ENCODE data around the gene LTF.

Gene LTF

DNA sequence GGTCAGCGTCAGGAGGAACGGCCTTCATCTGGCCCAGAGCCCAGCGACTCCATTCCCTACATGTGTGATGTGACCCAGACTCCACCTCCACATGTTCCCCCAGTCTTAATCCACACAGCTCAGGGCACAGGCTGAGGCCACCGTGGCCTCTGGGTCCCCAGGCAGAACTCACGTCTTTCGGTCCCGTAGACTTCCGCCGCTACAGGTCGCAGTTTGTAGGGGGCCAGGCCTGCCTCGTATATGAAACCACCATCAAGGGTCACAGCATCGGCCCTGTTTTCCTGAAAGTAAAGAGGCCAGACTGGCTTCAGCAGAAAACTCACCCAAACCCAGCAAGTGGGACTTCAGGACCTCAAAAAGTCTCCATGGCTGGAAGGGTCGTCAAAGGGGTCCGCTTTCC is 8.6 kb downstream of the LTF start:
- peaks cover 13% of the 10 kb centered on the region for H3K9me3 Mint-ChIP-seq
- H3K27ac Mint-ChIP-seq, result no peak overlapping the region
- H3K36me3 Mint-ChIP-seq (ENCODE audit: low read depth), result no peaks in the 10 kb centered on the region
- no peak overlapping the region for H3K4me3 Mint-ChIP-seq
- no peak for DNase-seq
- peaks cover 29% of the 10 kb centered on the region for H3K27me3 Mint-ChIP-seq (ENCODE audit: low read depth, poor library complexity)
- TF ChIP-seq, protein P1, sequence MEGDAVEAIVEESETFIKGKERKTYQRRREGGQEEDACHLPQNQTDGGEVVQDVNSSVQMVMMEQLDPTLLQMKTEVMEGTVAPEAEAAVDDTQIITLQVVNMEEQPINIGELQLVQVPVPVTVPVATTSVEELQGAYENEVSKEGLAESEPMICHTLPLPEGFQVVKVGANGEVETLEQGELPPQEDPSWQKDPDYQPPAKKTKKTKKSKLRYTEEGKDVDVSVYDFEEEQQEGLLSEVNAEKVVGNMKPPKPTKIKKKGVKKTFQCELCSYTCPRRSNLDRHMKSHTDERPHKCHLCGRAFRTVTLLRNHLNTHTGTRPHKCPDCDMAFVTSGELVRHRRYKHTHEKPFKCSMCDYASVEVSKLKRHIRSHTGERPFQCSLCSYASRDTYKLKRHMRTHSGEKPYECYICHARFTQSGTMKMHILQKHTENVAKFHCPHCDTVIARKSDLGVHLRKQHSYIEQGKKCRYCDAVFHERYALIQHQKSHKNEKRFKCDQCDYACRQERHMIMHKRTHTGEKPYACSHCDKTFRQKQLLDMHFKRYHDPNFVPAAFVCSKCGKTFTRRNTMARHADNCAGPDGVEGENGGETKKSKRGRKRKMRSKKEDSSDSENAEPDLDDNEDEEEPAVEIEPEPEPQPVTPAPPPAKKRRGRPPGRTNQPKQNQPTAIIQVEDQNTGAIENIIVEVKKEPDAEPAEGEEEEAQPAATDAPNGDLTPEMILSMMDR (IDR thresholded peaks at IDR 0.05), result no peak
- no peaks in the 10 kb centered on the region for H3K4me1 Mint-ChIP-seq

DNA sequence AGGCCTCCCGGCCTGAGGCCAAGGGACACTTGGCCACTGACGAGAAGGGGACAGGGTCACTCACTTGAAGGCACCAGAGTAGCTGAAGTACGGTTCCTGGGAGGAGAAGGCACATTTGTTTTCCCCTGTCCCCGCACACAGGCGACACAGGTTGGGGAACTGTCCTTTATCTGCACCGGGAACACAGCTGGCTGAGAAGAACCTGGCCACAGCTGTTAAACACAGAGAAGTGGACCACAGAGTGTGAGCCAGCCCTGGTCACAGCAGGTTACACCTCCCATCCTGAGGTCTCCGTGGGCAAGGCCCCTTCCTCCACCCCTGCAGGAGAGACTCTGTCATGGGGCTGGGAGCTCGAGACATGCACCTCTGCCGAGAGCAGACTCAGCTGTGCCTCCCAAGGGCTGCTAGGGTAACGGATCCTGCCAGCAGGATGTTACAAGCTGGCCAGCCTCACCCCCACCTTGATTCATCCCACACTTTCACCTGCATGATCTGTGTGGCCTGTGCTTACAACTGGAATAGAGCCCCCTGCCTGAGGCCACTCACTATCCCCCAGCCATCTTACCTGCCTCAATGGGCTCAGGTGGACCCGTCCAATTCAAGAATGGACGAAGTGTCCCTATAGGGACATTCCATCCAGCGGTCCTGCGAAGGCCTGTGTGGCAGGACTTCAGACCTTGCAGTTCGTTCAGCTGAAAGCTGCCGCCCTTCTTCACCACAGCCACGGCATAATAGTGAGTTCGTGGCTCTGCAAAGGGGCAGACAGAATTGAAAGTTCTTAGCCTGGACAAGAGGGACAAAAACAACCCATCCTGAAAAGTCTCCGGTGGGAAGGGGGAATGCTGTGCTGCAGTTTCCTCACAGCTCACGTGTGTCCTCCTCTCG is 9.2 kb downstream of the LTF start:
- no peaks in the 10 kb centered on the region for H3K4me1 Mint-ChIP-seq
- TF ChIP-seq, protein P1 (IDR thresholded peaks at IDR 0.05), result no peak
- DNase-seq, result no peak
- peaks cover 29% of the 10 kb centered on the region for H3K27me3 Mint-ChIP-seq (ENCODE audit: low read depth, poor library complexity)
- no peak overlapping the region for H3K27ac Mint-ChIP-seq
- H3K36me3 Mint-ChIP-seq (ENCODE audit: low read depth), result no peaks in the 10 kb centered on the region
- peaks cover 7% of the 10 kb centered on the region for H3K9me3 Mint-ChIP-seq
- H3K4me3 Mint-ChIP-seq, result no peak overlapping the region

DNA sequence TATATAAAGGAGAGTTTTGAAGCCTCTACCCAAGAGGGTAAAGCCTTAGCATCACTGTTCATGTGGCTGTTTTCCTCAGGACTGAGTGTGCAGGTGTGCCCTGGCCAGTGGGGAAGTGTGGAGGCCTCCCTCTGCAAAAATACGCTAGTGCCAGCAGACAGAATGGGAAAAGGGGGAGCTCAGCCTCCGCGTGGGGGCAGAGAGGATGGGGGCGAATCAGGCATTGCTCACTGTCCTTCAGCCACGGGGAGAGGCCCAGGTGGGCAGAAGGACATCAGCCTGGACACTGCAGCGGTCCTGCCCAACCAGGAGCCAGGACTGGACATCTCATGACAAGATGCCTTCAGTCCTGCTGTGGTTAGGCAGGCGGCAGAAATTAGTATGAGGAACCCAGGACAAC is 10.1 kb downstream of the LTF start:
- no peaks in the 10 kb centered on the region for H3K36me3 Mint-ChIP-seq (ENCODE audit: low read depth)

DNA sequence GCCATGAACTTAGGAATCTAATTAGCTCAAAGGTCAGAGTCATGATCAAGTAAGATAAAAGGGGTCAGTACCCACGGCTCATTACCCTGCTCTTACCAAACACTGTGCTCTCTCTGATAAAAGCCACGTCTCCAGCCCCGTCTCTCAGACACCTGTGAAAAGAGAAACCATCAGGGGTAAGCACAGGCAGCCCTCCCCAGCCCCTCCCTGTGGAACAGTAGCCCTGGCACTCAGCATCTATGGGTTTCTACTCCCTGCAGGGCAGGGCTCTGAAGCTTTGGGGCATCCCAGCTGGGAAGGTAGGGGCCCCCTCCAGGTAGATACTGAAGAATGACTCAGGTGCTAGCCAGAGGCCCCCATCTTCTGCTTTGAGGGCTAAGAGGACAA is 10.5 kb downstream of the LTF start:
- H3K27ac Mint-ChIP-seq, result no peak overlapping the region
- no peaks in the 10 kb centered on the region for H3K36me3 Mint-ChIP-seq (ENCODE audit: low read depth)
- no peak for DNase-seq
- no peaks in the 10 kb centered on the region for H3K9me3 Mint-ChIP-seq
- no peaks in the 10 kb centered on the region for H3K4me1 Mint-ChIP-seq
- TF ChIP-seq, protein P1 (IDR thresholded peaks at IDR 0.05), result no peak
- no peak overlapping the region for H3K4me3 Mint-ChIP-seq
- peaks cover 19% of the 10 kb centered on the region for H3K27me3 Mint-ChIP-seq (ENCODE audit: low read depth, poor library complexity)

More for the DNA sequence above, 10.1 kb downstream of the LTF start:
- Mint-ChIP-seq H3K27me3 (ENCODE audit: low read depth, poor library complexity) (peaks cover 22% of the 10 kb centered on the region), H3K9me3 (no peaks in the 10 kb centered on the region), H3K4me3 (no peak overlapping the region), H3K27ac (peak overlapping the region; percentile 64), H3K4me1 (no peaks in the 10 kb centered on the region)
- TF ChIP-seq, protein P1 (IDR thresholded peaks at IDR 0.05), result no peak
- no peak for DNase-seq

DNA sequence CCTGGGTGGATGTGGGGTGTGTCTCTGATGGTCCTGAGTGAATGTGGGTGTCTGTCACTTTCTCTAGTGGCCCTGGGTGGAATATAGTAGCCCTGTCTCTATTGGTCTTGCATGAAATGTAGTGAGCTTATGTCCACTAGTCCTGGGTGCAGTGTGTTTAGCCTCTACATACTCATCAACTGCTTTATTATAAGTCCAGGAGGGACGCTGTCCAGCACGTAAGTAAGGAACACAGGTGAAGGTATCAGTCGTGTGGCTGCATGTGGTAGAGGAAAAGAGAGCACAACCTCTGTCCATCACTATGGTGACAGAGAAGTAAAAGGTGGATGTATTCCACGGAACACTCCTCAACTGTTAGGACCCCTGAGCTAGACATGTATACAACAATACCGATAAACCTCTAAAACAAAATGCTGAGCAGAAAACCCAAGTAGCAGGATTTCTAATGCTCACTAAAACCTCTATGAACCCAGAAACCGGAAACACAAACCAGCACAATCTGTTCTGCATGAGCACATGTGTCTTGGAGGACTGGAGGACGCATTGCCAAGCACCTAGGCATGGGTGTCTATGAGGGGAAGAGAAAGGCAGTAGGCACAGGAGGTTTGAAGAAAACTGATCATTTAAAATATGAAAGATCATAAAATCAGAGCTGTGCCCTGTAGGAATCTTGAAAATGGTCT is 11.0 kb downstream of the LTF start:
- Mint-ChIP-seq H3K4me3 (no peak overlapping the region), H3K4me1 (no peaks in the 10 kb centered on the region), H3K27ac (no peak overlapping the region), H3K36me3 (ENCODE audit: low read depth) (no peaks in the 10 kb centered on the region), H3K9me3 (no peaks in the 10 kb centered on the region), H3K27me3 (ENCODE audit: low read depth, poor library complexity) (peaks cover 19% of the 10 kb centered on the region)
- DNase-seq, result no peak
- TF ChIP-seq, protein P1 (IDR thresholded peaks at IDR 0.05), result no peak

Data from nephron progenitor cell (in vitro differentiated cells).